ENCODE results near the gene LARP4B.

DNA sequence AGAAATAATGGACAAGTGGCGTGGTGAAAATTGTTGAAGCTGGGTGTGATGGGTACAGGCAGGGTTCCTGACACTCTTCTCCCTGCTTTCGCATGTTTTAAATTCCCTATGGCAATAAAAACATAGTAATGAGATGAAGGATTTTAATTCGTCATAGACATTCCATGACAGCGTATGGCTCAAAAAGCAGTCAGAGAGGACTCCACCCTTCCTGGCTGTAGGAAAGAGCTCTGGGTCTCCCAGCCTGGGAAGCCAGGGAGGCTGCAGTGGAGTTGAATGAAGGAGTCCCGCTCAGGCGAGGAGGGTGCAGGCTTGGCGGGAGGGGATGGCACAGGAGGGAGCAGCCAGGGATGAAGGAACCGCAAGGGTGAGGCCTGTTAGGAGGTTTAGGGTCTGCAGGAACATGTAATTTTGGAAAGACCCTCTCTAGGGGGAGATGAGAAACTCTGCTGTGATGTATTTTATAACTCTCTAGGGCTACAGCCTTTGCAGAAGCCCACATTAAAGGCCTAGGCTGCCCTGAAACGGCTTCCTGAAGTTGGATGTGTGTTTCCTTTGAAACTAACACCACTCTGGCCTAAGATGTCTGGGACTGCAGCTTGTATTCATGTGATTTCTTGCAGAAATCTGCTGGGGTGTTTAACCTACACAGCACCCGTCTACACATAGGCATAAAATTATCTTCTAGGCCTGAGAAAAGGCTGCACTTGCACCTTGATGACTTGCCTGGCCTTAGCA lies 7.6 kb upstream of the LARP4B start:
- TF ChIP-seq EZH2 (IDR thresholded peaks at IDR 0.05) = no peak
- no peak for TF ChIP-seq POLR2AphosphoS5 (IDR thresholded peaks at IDR 0.05; ENCODE audit: borderline replicate concordance, low read depth, low read length)
